CD8-positive, alpha-beta memory T cell (primary cell): Measurements from ENCODE around the gene SH2D1A. TPM values are rescaled to one million over a fixed set of nuclear protein-coding genes. Genes with fewer than 3 reads are reported as not detected.
"Not testable (repeated sequence)": the region's sequence is repeated elsewhere in the genome, so short reads cannot be mapped to it uniquely, and the experiment has no call there.

Source experiments
- CTCF ChIA-PET: fragments of 350-600 bp; sonication (Branson Sonifier 250); formaldehyde crosslinking; loops from one replicate; lab custom pipeline; 2021; ENCODE audit warnings: antibody characterized with exemption; lab: Charles Lee
- POLR2A ChIA-PET: fragments of 350-600 bp; sonication (Branson Sonifier 250); formaldehyde crosslinking; loops from one replicate; lab custom pipeline; 2021; ENCODE audit warnings: antibody characterized with exemption; lab: Charles Lee
- DNase-seq, 5 donors: peaks; one replicate each; pipeline versions ENCODE4 v3.0.0 to v3.0.0-alpha.2; 2020 to 2022; ENCODE audit warnings: mixed read lengths in 1 of 5
- H3K27ac ChIP-seq: one replicate; pipeline ENCODE4 v1.7.0; 2013; ENCODE audit warnings: low read depth, mild to moderate bottlenecking, low read length, moderate library complexity
- H3K27me3 ChIP-seq: 2 replicates; pipeline ENCODE4 v1.7.0; 2013; ENCODE audit warnings: low read length, mild to moderate bottlenecking; ENCODE audit not compliant: insufficient read depth, poor library complexity, severe bottlenecking
- H3K36me3 ChIP-seq: 2 replicates; pipeline ENCODE4 v1.7.0; 2013; ENCODE audit warnings: mild to moderate bottlenecking, low read length, moderate library complexity; ENCODE audit not compliant: insufficient read depth
- H3K4me1 ChIP-seq: 2 replicates; pipeline ENCODE4 v1.7.0; 2013; ENCODE audit warnings: mild to moderate bottlenecking, low read length, moderate library complexity; ENCODE audit not compliant: insufficient read depth
- H3K4me3 ChIP-seq: 2 replicates; pipeline ENCODE4 v1.7.0; 2013; ENCODE audit warnings: mild to moderate bottlenecking, low read length
- H3K9me3 ChIP-seq: 2 replicates; pipeline ENCODE4 v1.7.0; 2013; ENCODE audit warnings: mild to moderate bottlenecking, low read length
- H3K27ac Mint-ChIP-seq, 8 donors: one replicate each; pipeline ENCODE4 v1.8.0; 2020 to 2021; ENCODE audit warnings: mixed read lengths in 8 of 8, mild to moderate bottlenecking in 6 of 8, inconsistent platforms in 3 of 8, moderate library complexity in 3 of 8
- H3K27me3 Mint-ChIP-seq, 2 donors: one replicate each; pipeline ENCODE4 v1.8.0; 2020 to 2021; ENCODE audit warnings: mixed read lengths in 2 of 2, mild to moderate bottlenecking in 1 of 2, moderate library complexity in 1 of 2
- H3K36me3 Mint-ChIP-seq, 3 donors: one replicate each; pipeline ENCODE4 v1.8.0; 2020 to 2021; ENCODE audit warnings: mixed read lengths in 3 of 3, inconsistent platforms in 1 of 3, mild to moderate bottlenecking in 1 of 3
- H3K4me1 Mint-ChIP-seq, 3 donors: one replicate each; pipeline ENCODE4 v1.8.0; 2020 to 2021; ENCODE audit warnings: mixed read lengths in 3 of 3, inconsistent platforms in 1 of 3, mild to moderate bottlenecking in 1 of 3
- H3K4me3 Mint-ChIP-seq, 7 donors: one replicate each; pipeline ENCODE4 v1.8.0; 2020 to 2021; ENCODE audit warnings: mixed read lengths in 7 of 7, mild to moderate bottlenecking in 6 of 7, moderate library complexity in 4 of 7, inconsistent platforms in 2 of 7
- H3K9me3 Mint-ChIP-seq, 5 donors: one replicate each; pipeline ENCODE4 v1.8.0; 2020 to 2022; ENCODE audit warnings: mixed read lengths in 5 of 5, mild to moderate bottlenecking in 3 of 5, moderate library complexity in 2 of 5, inconsistent platforms in 1 of 5
- polyA plus RNA-seq: library from polyadenylated mRNA; unstranded; fragments of 300-500 nt; fragmentation: Illumina TruSeq; gene quantifications from one replicate; pipeline ENCODE4 v1.2.3, GENCODE V29; 2021
- total RNA-seq, 2 experiments: library from RNA; stranded (reverse); gene quantifications; one replicate each; pipeline ENCODE4 v1.2.3, GENCODE V29; 2021

Gene SH2D1A
- total and polyA plus RNA-seq, 3 experiments from 2014 or later, result 90.2 to 151 (median 94.6) TPM

DNA sequence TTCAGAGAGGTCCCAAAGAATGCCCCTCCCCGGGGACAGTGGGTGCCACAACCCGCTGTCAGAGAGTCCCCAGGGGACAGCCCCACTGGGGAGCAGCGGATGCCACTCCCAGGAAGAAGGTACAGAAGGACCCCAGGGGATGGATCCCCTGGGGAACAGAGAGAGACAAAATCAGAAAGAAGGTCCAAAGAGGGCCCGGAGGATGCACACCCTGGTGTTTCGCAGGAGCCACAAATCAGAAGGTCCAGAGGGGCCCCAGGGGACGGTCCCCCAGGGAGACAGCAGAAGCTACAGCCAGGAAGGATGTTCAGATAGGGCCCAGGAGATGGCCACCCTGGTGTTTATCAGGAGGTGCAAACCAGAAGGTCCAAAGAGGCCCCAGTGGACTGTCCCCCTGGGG is 12.5 kb upstream of the SH2D1A start:
- no peaks in the 10 kb centered on the region for H3K36me3 Mint-ChIP-seq
- Histone ChIP-seq H3K9me3 (no peaks in the 10 kb centered on the region), H3K36me3 (no peaks in the 10 kb centered on the region), H3K27me3 (no peaks in the 10 kb centered on the region), H3K27ac (no peak overlapping the region), H3K4me1 (peaks cover 17% of the 10 kb centered on the region), H3K4me3 (no peak overlapping the region)
- H3K9me3 Mint-ChIP-seq, result no peaks in the 10 kb centered on the region
- no peak for DNase-seq
- POLR2A ChIA-PET, result no interaction called here
- peak overlapping the region in 1 of 8 donors; percentile 64 for H3K27ac Mint-ChIP-seq
- peaks cover 20 to 57% (median 49%) of the 10 kb centered on the region in 3 donors for H3K4me1 Mint-ChIP-seq
- no peaks in the 10 kb centered on the region for H3K27me3 Mint-ChIP-seq
- CTCF ChIA-PET, result no interaction called here
- H3K4me3 Mint-ChIP-seq, result no peak overlapping the region

DNA sequence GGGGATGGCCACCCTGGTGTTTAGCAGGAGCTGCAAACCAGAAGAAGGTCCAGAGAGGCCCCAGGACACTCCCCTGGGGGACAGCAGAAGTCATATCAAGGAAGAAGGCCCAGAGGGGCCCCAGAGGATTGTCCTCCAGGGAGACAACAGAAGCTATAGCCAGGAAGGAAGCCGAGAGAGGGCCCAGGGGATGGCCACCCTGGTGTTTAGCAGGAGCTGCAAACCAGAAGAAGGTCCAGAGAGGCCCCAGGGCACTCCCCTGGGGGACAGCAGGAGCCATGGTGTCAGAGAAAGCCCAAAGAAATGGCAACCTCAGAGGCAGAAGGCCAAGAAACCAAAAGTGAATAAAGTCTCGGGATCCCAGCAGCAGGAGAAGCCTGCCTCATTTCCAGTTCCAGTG is 11.8 kb upstream of the SH2D1A start:
- CTCF ChIA-PET, H3K27ac ChIP-seq, H3K36me3 ChIP-seq, H3K36me3 Mint-ChIP-seq, H3K4me3 ChIP-seq, H3K27me3 Mint-ChIP-seq, H3K9me3 Mint-ChIP-seq, H3K27me3 ChIP-seq, H3K9me3 ChIP-seq, H3K4me3 Mint-ChIP-seq, H3K27ac Mint-ChIP-seq, POLR2A ChIA-PET, DNase-seq: not testable (repeated sequence)
- H3K4me1 Mint-ChIP-seq, result peaks cover 25 to 57% (median 49%) of the 10 kb centered on the region in 3 donors
- peaks cover 22% of the 10 kb centered on the region for H3K4me1 ChIP-seq

GRCh38 chrX:124335598-124335997 is 10.8 kb upstream of the SH2D1A start:
- Histone ChIP-seq H3K4me3 (no peak overlapping the region), H3K27ac (no peak overlapping the region), H3K9me3 (no peaks in the 10 kb centered on the region), H3K4me1 (peaks cover 29% of the 10 kb centered on the region), H3K36me3 (no peaks in the 10 kb centered on the region), H3K27me3 (no peaks in the 10 kb centered on the region)
- peak overlapping the region in 4 of 7 donors; percentile 3 to 15 (median 4) for H3K4me3 Mint-ChIP-seq
- no peaks in the 10 kb centered on the region for H3K27me3 Mint-ChIP-seq
- peaks cover 27 to 54% (median 46%) of the 10 kb centered on the region in 3 donors for H3K4me1 Mint-ChIP-seq
- H3K9me3 Mint-ChIP-seq, result no peaks in the 10 kb centered on the region
- DNase-seq, result no peak
- CTCF ChIA-PET, result no interaction called here
- peak overlapping the region in 4 of 8 donors; percentile 3 to 52 (median 26) for H3K27ac Mint-ChIP-seq
- POLR2A ChIA-PET, result no interaction called here
- H3K36me3 Mint-ChIP-seq, result no peaks in the 10 kb centered on the region

DNA sequence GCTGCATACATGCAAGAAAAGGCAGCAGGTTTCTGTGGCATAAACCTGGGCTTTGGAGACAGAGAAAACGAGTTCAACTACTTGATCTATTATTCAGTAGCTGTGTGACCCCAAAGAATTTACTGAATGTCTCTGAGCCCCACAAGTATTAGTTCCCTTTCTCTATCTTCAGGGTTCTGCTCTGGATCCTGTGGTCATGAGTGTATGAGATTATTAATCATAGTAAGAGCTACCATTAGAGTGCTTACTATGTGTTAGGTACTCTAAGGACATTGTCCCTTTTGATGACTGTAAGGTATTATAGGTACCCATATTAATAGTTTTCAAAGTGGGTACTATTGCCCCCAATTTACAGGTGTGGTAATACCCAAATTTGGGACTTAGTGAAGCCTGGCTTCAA is 8.4 kb upstream of the SH2D1A start:
- Mint-ChIP-seq H3K9me3 (no peaks in the 10 kb centered on the region), H3K27me3 (no peaks in the 10 kb centered on the region), H3K4me3 (no peak overlapping the region), H3K36me3 (no peaks in the 10 kb centered on the region), H3K27ac (no peak overlapping the region), H3K4me1 (peaks cover 43 to 68% (median 62%) of the 10 kb centered on the region in 3 donors)
- no peaks in the 10 kb centered on the region for H3K9me3 ChIP-seq
- no peaks in the 10 kb centered on the region for H3K36me3 ChIP-seq
- no peak for DNase-seq
- ChIA-PET CTCF (interaction anchor here (1.0 kb wide), 1 partner anchor 34 kb away, joined by 4 read pairs; no protein-coding TSS in a partner anchor), POLR2A (interaction anchor here (1.2 kb wide), 1 partner anchor 8 kb away, joined by 5 read pairs; the partner anchor contains the start of gene SH2D1A)
- H3K4me3 ChIP-seq, result no peak overlapping the region
- no peak overlapping the region for H3K27ac ChIP-seq
- peaks cover 50% of the 10 kb centered on the region for H3K4me1 ChIP-seq
- no peaks in the 10 kb centered on the region for H3K27me3 ChIP-seq

- POLR2A ChIA-PET, result no interaction called here
Measured at GRCh38 chrX:124338733-124339514, 7.4 kb upstream of the SH2D1A start.

GRCh38 chrX:124341396-124342132 is 4.8 kb upstream of the SH2D1A start:
- Histone ChIP-seq H3K4me1 (peaks cover 74% of the 10 kb centered on the region), H3K27me3 (no peaks in the 10 kb centered on the region), H3K27ac (peak overlapping the region; percentile 69), H3K9me3 (no peaks in the 10 kb centered on the region), H3K4me3 (peak overlapping the region; percentile 42), H3K36me3 (no peaks in the 10 kb centered on the region)
- Mint-ChIP-seq H3K9me3 (no peaks in the 10 kb centered on the region), H3K27me3 (no peaks in the 10 kb centered on the region), H3K4me1 (peaks cover 63 to 86% (median 80%) of the 10 kb centered on the region in 3 donors), H3K27ac (peak overlapping the region; percentile 66 to 96 (median 88)), H3K36me3 (peaks cover 0 to 4% (median 0%) of the 10 kb centered on the region in 3 donors), H3K4me3 (peak overlapping the region; percentile 53 to 100 (median 69))
- CTCF ChIA-PET, result interaction anchor here (1.0 to 1.9 kb wide), 2 partner anchors 9 to 118 kb away, joined by 3 to 4 read pairs; partner anchors contain the start of gene TEX13D
- no peak for DNase-seq
- POLR2A ChIA-PET, result no interaction called here

More at GRCh38 chrX:124338733-124339514, 7.4 kb upstream of the SH2D1A start:
- H3K4me1 ChIP-seq, result peaks cover 60% of the 10 kb centered on the region
- no peaks in the 10 kb centered on the region for H3K36me3 ChIP-seq
- no peaks in the 10 kb centered on the region for H3K9me3 ChIP-seq
- H3K36me3 Mint-ChIP-seq, result no peaks in the 10 kb centered on the region
- CTCF ChIA-PET, result interaction anchor here (1.0 to 1.9 kb wide), 2 partner anchors 35 to 115 kb away, joined by 4 read pairs; no protein-coding TSS in a partner anchor
- peaks cover 50 to 78% (median 72%) of the 10 kb centered on the region in 3 donors for H3K4me1 Mint-ChIP-seq
- H3K9me3 Mint-ChIP-seq, result no peaks in the 10 kb centered on the region
- no peaks in the 10 kb centered on the region for H3K27me3 ChIP-seq
- no peaks in the 10 kb centered on the region for H3K27me3 Mint-ChIP-seq
- peak overlapping the region; percentile 29 to 75 (median 44) for H3K4me3 Mint-ChIP-seq
- no peak overlapping the region for H3K4me3 ChIP-seq
- H3K27ac Mint-ChIP-seq, result peak overlapping the region in 7 of 8 donors; percentile 42 to 91 (median 74)
- H3K27ac ChIP-seq, result no peak overlapping the region
- DNase-seq, result peak; percentile 30 to 76 (median 56)

- Mint-ChIP-seq H3K36me3 (peaks cover 0 to 8% (median 0%) of the 10 kb centered on the region in 3 donors), H3K27ac (peak overlapping the region; percentile 76 to 96 (median 88)), H3K4me3 (peak overlapping the region; percentile 63 to 100 (median 69)), H3K4me1 (peaks cover 60 to 79% (median 73%) of the 10 kb centered on the region in 3 donors), H3K27me3 (no peaks in the 10 kb centered on the region), H3K9me3 (no peaks in the 10 kb centered on the region)
- peak in 1 of 5 donors; percentile 30 for DNase-seq
- no peaks in the 10 kb centered on the region for H3K9me3 ChIP-seq
- ChIA-PET POLR2A (interaction anchor here (0.7 kb wide), 1 partner anchor 84 kb away, joined by 4 read pairs; no protein-coding TSS in a partner anchor), CTCF (interaction anchor here (1.0 kb wide), 1 partner anchor 10 kb away, joined by 3 read pairs; the partner anchor contains the start of gene TEX13D)
- H3K36me3 ChIP-seq, result no peaks in the 10 kb centered on the region
- H3K4me1 ChIP-seq, result peaks cover 74% of the 10 kb centered on the region
- peak overlapping the region; percentile 42 for H3K4me3 ChIP-seq
- H3K27ac ChIP-seq, result peak overlapping the region; percentile 69
- no peaks in the 10 kb centered on the region for H3K27me3 ChIP-seq
Measured at GRCh38 chrX:124342174-124342867, 4.0 kb upstream of the SH2D1A start.
